ENCODE data around the gene GJD4.

- TF ChIP-seq, protein P1, sequence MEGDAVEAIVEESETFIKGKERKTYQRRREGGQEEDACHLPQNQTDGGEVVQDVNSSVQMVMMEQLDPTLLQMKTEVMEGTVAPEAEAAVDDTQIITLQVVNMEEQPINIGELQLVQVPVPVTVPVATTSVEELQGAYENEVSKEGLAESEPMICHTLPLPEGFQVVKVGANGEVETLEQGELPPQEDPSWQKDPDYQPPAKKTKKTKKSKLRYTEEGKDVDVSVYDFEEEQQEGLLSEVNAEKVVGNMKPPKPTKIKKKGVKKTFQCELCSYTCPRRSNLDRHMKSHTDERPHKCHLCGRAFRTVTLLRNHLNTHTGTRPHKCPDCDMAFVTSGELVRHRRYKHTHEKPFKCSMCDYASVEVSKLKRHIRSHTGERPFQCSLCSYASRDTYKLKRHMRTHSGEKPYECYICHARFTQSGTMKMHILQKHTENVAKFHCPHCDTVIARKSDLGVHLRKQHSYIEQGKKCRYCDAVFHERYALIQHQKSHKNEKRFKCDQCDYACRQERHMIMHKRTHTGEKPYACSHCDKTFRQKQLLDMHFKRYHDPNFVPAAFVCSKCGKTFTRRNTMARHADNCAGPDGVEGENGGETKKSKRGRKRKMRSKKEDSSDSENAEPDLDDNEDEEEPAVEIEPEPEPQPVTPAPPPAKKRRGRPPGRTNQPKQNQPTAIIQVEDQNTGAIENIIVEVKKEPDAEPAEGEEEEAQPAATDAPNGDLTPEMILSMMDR (IDR thresholded peaks at IDR 0.05), result no peak
- no peak for TF ChIP-seq POLR2A (IDR thresholded peaks at IDR 0.05)
Measured at GRCh38 chr10:35575640-35576039, 29.5 kb upstream of the GJD4 start.

Data from prostate gland (tissue), 2 donors.